ENCODE data around the gene ATP5PF. TPM values are rescaled to one million over a fixed set of nuclear protein-coding genes. Genes with fewer than 3 reads are reported as not detected.
A peak's percentile ranks its signal among the peaks of the same experiment; 100 is the strongest.
"Not testable (repeated sequence)": the region's sequence is repeated elsewhere in the genome, so short reads cannot be mapped to it uniquely, and the experiment has no call there.

Gene ATP5PF, protein sequence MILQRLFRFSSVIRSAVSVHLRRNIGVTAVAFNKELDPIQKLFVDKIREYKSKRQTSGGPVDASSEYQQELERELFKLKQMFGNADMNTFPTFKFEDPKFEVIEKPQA
- total RNA-seq (10 to 100 TPM; 35.1 to 52.2 (median 46.6) TPM), total RNA-seq (10.8 to 77.9 (median 18.9) reads per million in 29 experiments)
- total RNA-seq (2013): 41.7 TPM

GRCh38 chr21:25734904-25735645 lies at the start of gene ATP5PF, which contains the start of gene GABPA:
Gene ATP5PF (minus strand): TSS chr21:25734904. CDS start chr21:25729794, 5,110 bp downstream.
Gene GABPA (plus strand): TSS chr21:25734972. CDS start chr21:25741599, 6,627 bp downstream.
- Histone ChIP-seq H3K27ac (ENCODE audit: low read length) (peak within 1 kb of the TSS; percentile 85), H3K4me1 (ENCODE audit: control insufficient read depth in 1 of 2, extremely low read depth in 1 of 2, insufficient read depth in 2 of 2, low read length in 2 of 2) (peaks cover 21 to 24% of the 10 kb centered on the region in 2 experiments), H3K4me3 (ENCODE audit: control insufficient read depth in 1 of 2, extremely low read depth in 1 of 2, low read length in 1 of 2) (peak within 1 kb of the TSS; percentile 61 to 97), H3K9me3 (no peaks in the 10 kb centered on the region), H3K36me3 (ENCODE audit: control insufficient read depth in 2 of 2, extremely low read depth in 1 of 2, insufficient read depth in 1 of 2, low read length in 1 of 2) (peaks cover 4 to 6% of the 10 kb centered on the region in 2 donors), H3K27me3 (replicated peaks in 1 of 2; ENCODE audit: control insufficient read depth in 2 of 2, extremely low read depth in 1 of 2, insufficient read depth in 2 of 2, low read length in 1 of 2) (no peaks in the 10 kb centered on the region)
- Mint-ChIP-seq H3K36me3 (peaks cover 14% of the 10 kb centered on the region), H3K4me3 (peak within 1 kb of the TSS; percentile 93 to 100 (median 99)), H3K27me3 (no peaks in the 10 kb centered on the region), H3K4me1 (peaks cover 62 to 73% (median 73%) of the 10 kb centered on the region in 3 donors), H3K9me3 (no peaks in the 10 kb centered on the region), H3K27ac (peak within 1 kb of the TSS; percentile 100)
- WGBS (ENCODE audit: insufficient coverage): 0% methylated on average over 54 of the region's 64 CpGs
- ATAC-seq (replicated peaks in 1 of 4) (peak; percentile 87 to 91 (median 89)), DNase-seq (peak; percentile 93 to 99 (median 97))
- ChIA-PET CTCF (interaction anchor here (0.8 to 2.3 kb wide), 4 partner anchors 127 to 161 kb away, joined by 3 to 12 read pairs (median 5); partner anchors contain the start of gene MRPL39 (in 1 of the 2)), POLR2A (interaction anchor here in 1 of 2 donors (0.9 kb wide), 1 partner anchor 17 kb away, joined by 4 read pairs; no protein-coding TSS in a partner anchor)

DNA sequence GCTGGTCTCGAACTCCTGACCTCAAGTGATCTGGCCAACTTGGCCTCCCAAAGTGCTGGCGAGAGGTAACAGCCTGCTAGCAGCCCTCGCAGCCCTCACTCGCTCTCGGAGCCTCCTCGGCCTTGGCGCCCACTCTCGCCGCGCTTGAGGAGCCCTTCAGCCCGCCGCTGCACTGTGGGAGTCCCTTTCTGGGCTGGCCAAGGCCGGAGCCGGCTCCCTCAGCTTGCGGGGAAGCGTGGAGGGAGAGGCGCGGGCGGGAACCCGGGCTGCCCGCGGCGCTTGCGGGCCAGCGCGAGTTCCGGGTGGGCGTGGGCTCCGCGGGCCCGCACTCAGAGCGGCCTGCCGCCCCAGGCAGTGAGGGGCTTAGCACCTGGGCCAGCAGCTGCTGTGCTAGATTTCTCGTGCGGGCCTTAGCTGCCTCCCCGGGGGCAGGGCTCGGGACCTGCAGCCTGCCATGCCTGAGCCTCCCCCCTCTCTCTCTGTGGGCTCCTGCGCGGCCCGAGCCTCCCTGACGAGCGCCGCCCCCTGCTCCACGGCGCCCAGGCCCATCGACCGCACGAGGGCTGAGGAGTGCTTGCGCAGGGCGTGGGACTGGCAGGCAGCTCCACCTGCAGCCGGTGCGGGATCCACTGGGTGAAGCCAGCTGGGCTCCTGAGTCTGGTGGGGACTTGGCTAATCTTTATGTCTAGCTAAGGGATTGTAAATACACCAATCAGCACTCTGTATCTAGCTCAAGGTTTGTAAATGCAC lies 43.6 kb upstream of the ATP5PF start:
- H3K9me3 Mint-ChIP-seq; H3K27me3 ChIP-seq (replicated peaks in 1 of 2; ENCODE audit: control insufficient read depth in 2 of 2, extremely low read depth in 1 of 2, insufficient read depth in 2 of 2, low read length in 1 of 2); H3K4me3 Mint-ChIP-seq; H3K36me3 Mint-ChIP-seq; H3K4me1 Mint-ChIP-seq; H3K27ac Mint-ChIP-seq; H3K4me3 ChIP-seq (ENCODE audit: control insufficient read depth in 1 of 2, extremely low read depth in 1 of 2, low read length in 1 of 2); H3K27ac ChIP-seq (ENCODE audit: low read length); H3K4me1 ChIP-seq (ENCODE audit: control insufficient read depth in 1 of 2, extremely low read depth in 1 of 2, insufficient read depth in 2 of 2, low read length in 2 of 2); POLR2A ChIA-PET; H3K36me3 ChIP-seq (ENCODE audit: control insufficient read depth in 2 of 2, extremely low read depth in 1 of 2, insufficient read depth in 1 of 2, low read length in 1 of 2); DNase-seq; ATAC-seq (replicated peaks in 1 of 4); H3K9me3 ChIP-seq; H3K27me3 Mint-ChIP-seq: not testable (repeated sequence)
- CTCF ChIA-PET: interaction anchor here in 1 of 2 donors (0.8 kb wide), 1 partner anchor 117 kb away, joined by 3 read pairs; no protein-coding TSS in a partner anchor
- WGBS (ENCODE audit: insufficient coverage): 97% methylated on average over 41 of the region's 52 CpGs

DNA sequence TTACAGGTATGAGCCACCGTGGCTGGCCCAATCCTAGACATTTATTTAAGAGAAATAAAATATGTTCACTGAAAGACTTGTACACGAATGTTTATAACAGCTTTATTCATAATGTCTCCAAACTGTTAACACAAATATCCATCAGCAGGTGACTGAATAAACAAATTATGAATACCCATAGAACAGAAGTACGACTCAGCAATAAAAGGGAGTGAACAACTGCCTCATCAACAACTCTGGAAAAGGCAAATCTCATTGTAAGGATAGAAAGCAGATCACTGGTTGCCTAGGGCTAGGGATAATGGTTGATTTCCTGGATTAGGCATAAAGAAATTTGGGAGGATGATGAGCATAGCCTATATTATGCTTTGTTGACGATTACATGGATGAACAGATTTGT lies 41.7 kb upstream of the ATP5PF start:
- POLR2A ChIA-PET: no interaction called here
- Mint-ChIP-seq H3K4me3 (no peak overlapping the region), H3K9me3 (no peaks in the 10 kb centered on the region), H3K27me3 (no peaks in the 10 kb centered on the region), H3K36me3 (peaks cover 2% of the 10 kb centered on the region), H3K27ac (no peak overlapping the region), H3K4me1 (peaks cover 0 to 2% (median 0%) of the 10 kb centered on the region in 3 donors)
- no peak for DNase-seq
- no peaks in the 10 kb centered on the region for H3K27me3 ChIP-seq (replicated peaks in 1 of 2; ENCODE audit: control insufficient read depth in 2 of 2, extremely low read depth in 1 of 2, insufficient read depth in 2 of 2, low read length in 1 of 2)
- H3K36me3 ChIP-seq (ENCODE audit: control insufficient read depth in 2 of 2, extremely low read depth in 1 of 2, insufficient read depth in 1 of 2, low read length in 1 of 2): no peaks in the 10 kb centered on the region
- H3K9me3 ChIP-seq: no peaks in the 10 kb centered on the region
- CTCF ChIA-PET: no interaction called here
- no peak for ATAC-seq (replicated peaks in 1 of 4)
- H3K27ac ChIP-seq (ENCODE audit: low read length): no peak overlapping the region
- no peak overlapping the region for H3K4me3 ChIP-seq (ENCODE audit: control insufficient read depth in 1 of 2, extremely low read depth in 1 of 2, low read length in 1 of 2)
- WGBS (ENCODE audit: insufficient coverage): 86% methylated on average over 1 of the region's 4 CpGs
- H3K4me1 ChIP-seq (ENCODE audit: control insufficient read depth in 1 of 2, extremely low read depth in 1 of 2, insufficient read depth in 2 of 2, low read length in 2 of 2): no peaks in the 10 kb centered on the region

DNA sequence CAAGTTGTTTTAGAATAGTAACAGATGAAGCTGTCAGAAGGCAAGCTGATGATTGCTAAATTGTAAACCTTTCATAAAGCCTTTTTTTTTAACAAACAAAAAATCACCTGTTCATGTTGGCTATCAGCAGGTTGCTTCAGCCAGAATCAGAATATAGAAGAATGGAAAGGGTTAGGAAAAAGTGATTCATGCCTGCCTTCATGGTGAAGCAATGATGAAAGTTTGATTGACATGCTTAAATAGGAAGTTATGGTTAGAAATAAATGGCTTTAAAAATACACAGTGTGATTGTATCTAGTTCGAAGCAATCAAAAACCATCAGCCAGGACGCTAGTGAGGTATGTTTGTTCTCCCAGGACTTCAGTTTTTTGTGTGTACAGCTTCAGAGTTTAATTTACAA lies 38.0 kb upstream of the ATP5PF start:
- H3K27ac Mint-ChIP-seq: peak overlapping the region in 1 of 2 donors; percentile 28
- no peak overlapping the region for H3K27ac ChIP-seq (ENCODE audit: low read length)

GRCh38 chr21:25767921-25768320 lies 33.2 kb upstream of the ATP5PF start:
- Histone ChIP-seq H3K4me1 (ENCODE audit: control insufficient read depth in 1 of 2, extremely low read depth in 1 of 2, insufficient read depth in 2 of 2, low read length in 2 of 2) (no peaks in the 10 kb centered on the region), H3K27me3 (replicated peaks in 1 of 2; ENCODE audit: control insufficient read depth in 2 of 2, extremely low read depth in 1 of 2, insufficient read depth in 2 of 2, low read length in 1 of 2) (no peaks in the 10 kb centered on the region), H3K27ac (ENCODE audit: low read length) (no peak overlapping the region), H3K36me3 (ENCODE audit: control insufficient read depth in 2 of 2, extremely low read depth in 1 of 2, insufficient read depth in 1 of 2, low read length in 1 of 2) (peaks cover 0 to 41% of the 10 kb centered on the region in 2 donors), H3K4me3 (ENCODE audit: control insufficient read depth in 1 of 2, extremely low read depth in 1 of 2, low read length in 1 of 2) (no peak overlapping the region), H3K9me3 (no peaks in the 10 kb centered on the region)
- Mint-ChIP-seq H3K9me3 (no peaks in the 10 kb centered on the region), H3K27ac (no peak overlapping the region), H3K36me3 (peaks cover 54% of the 10 kb centered on the region), H3K4me3 (no peak overlapping the region), H3K4me1 (peaks cover 0 to 2% (median 0%) of the 10 kb centered on the region in 3 donors), H3K27me3 (no peaks in the 10 kb centered on the region)
- CTCF ChIA-PET: interaction anchor here (0.6 to 1.4 kb wide), 4 partner anchors 29 to 160 kb away, joined by 3 to 5 read pairs (median 3); no protein-coding TSS in a partner anchor
- POLR2A ChIA-PET: no interaction called here
- ATAC-seq (replicated peaks in 1 of 4) (no peak), DNase-seq (no peak)
- WGBS (ENCODE audit: insufficient coverage): 80% methylated on average over 1 of the region's 3 CpGs

More for the DNA sequence above, 38.0 kb upstream of the ATP5PF start:
- H3K36me3 ChIP-seq (ENCODE audit: control insufficient read depth in 2 of 2, extremely low read depth in 1 of 2, insufficient read depth in 1 of 2, low read length in 1 of 2): peaks cover 0 to 6% of the 10 kb centered on the region in 2 donors
- Mint-ChIP-seq H3K4me3 (no peak overlapping the region), H3K27me3 (no peaks in the 10 kb centered on the region), H3K36me3 (peaks cover 19% of the 10 kb centered on the region), H3K9me3 (no peaks in the 10 kb centered on the region), H3K4me1 (peaks cover 0 to 2% (median 0%) of the 10 kb centered on the region in 3 donors)
- no peak for DNase-seq
- POLR2A ChIA-PET: no interaction called here
- no peaks in the 10 kb centered on the region for H3K4me1 ChIP-seq (ENCODE audit: control insufficient read depth in 1 of 2, extremely low read depth in 1 of 2, insufficient read depth in 2 of 2, low read length in 2 of 2)
- no peaks in the 10 kb centered on the region for H3K9me3 ChIP-seq
- 40% methylated on average over 1 of the region's 2 CpGs for whole genome bisulfite sequencing (ENCODE audit: insufficient coverage)
- H3K4me3 ChIP-seq (ENCODE audit: control insufficient read depth in 1 of 2, extremely low read depth in 1 of 2, low read length in 1 of 2): no peak overlapping the region
- no peak for ATAC-seq (replicated peaks in 1 of 4)
- H3K27me3 ChIP-seq (replicated peaks in 1 of 2; ENCODE audit: control insufficient read depth in 2 of 2, extremely low read depth in 1 of 2, insufficient read depth in 2 of 2, low read length in 1 of 2): no peaks in the 10 kb centered on the region
- CTCF ChIA-PET: no interaction called here

DNA sequence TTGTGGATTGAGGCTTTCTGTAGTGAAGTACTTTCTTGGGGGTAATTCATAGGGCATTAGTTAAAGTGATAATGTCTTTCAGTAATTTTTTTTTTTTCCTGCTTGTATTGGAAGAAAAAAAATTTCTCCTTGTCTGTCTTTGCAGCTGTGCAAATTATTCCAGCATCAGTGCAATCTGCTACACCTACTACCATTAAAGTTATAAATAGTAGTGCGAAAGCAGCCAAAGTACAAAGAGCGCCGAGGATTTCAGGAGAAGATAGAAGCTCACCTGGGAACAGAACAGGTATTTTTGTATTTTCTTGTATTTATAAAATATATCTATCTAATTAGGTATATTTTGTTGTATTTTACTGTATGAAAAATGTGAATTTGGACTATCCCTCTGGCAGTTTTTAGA lies 29.4 kb upstream of the ATP5PF start:
- no peaks in the 10 kb centered on the region for H3K4me1 ChIP-seq (ENCODE audit: control insufficient read depth in 1 of 2, extremely low read depth in 1 of 2, insufficient read depth in 2 of 2, low read length in 2 of 2)
- no peak overlapping the region for H3K4me3 ChIP-seq (ENCODE audit: control insufficient read depth in 1 of 2, extremely low read depth in 1 of 2, low read length in 1 of 2)
- peaks cover 0 to 3% (median 0%) of the 10 kb centered on the region in 3 donors for H3K4me1 Mint-ChIP-seq
- H3K36me3 ChIP-seq (ENCODE audit: control insufficient read depth in 2 of 2, extremely low read depth in 1 of 2, insufficient read depth in 1 of 2, low read length in 1 of 2): peaks cover 0 to 71% of the 10 kb centered on the region in 2 donors
- no peaks in the 10 kb centered on the region for H3K27me3 Mint-ChIP-seq
- WGBS (ENCODE audit: insufficient coverage): no CpG with 5 or more reads among the region's 3 CpGs
- DNase-seq (no peak), ATAC-seq (replicated peaks in 1 of 4) (no peak)
- H3K27ac ChIP-seq (ENCODE audit: low read length): no peak overlapping the region
- no peak overlapping the region for H3K4me3 Mint-ChIP-seq
- ChIA-PET CTCF (interaction anchor here (0.7 to 1.0 kb wide), 2 partner anchors 17 to 94 kb away, joined by 3 read pairs; no protein-coding TSS in a partner anchor), POLR2A (no interaction called here)
- no peaks in the 10 kb centered on the region for H3K9me3 Mint-ChIP-seq
- peaks cover 78% of the 10 kb centered on the region for H3K36me3 Mint-ChIP-seq
- H3K27me3 ChIP-seq (replicated peaks in 1 of 2; ENCODE audit: control insufficient read depth in 2 of 2, extremely low read depth in 1 of 2, insufficient read depth in 2 of 2, low read length in 1 of 2): no peaks in the 10 kb centered on the region
- no peak overlapping the region for H3K27ac Mint-ChIP-seq
- H3K9me3 ChIP-seq: no peaks in the 10 kb centered on the region
